ENCODE results near the gene HMGN1.

The HMGN1 gene

DNA sequence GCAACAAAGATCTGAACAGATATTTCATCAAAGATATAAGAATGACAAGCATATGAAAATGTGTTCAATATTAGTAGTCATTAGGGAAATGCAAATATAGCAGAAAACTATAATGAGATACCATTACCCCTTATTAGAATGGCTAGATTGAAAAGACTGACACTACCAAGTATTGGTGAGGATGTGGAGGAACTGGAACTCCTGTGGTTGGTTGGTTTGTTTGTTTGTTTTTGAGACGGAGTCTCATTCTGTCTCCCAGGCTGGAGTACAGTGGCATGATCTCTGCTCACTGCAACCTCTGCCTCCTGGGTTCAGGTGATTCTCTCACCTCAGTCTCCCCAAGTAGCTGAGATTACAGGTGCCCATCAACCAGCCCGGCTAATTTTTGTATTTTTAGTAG, 18.9 kb upstream of the HMGN1 start:
- no peak for DNase-seq (ENCODE audit: low read depth)

DNA sequence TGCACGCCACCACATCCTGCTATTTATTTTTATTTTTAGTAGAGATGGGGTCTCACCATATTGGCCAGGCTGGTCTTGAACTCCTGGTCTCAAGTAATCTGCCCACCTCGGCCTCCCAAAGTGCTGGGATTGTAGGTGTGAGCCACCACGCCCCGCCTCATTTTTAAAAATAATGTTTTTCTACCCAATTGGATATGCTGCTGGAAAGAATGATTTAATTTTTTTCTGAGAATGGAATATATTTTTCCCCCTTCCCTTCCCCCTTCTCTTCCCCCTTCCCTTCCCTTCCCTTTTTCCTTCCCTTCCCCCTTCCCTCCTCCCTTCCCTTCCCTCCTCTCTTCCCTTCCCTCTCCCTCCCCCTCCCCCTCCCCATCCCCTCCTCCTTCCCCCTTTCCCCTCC, 17.7 kb upstream of the HMGN1 start:
- DNase-seq (ENCODE audit: low read depth), result no peak

- DNase-seq (ENCODE audit: low read depth), result peak; percentile 17
These were observed 16.1 kb upstream of the HMGN1 start for GRCh38 chr21:39364949-39365348.

DNA sequence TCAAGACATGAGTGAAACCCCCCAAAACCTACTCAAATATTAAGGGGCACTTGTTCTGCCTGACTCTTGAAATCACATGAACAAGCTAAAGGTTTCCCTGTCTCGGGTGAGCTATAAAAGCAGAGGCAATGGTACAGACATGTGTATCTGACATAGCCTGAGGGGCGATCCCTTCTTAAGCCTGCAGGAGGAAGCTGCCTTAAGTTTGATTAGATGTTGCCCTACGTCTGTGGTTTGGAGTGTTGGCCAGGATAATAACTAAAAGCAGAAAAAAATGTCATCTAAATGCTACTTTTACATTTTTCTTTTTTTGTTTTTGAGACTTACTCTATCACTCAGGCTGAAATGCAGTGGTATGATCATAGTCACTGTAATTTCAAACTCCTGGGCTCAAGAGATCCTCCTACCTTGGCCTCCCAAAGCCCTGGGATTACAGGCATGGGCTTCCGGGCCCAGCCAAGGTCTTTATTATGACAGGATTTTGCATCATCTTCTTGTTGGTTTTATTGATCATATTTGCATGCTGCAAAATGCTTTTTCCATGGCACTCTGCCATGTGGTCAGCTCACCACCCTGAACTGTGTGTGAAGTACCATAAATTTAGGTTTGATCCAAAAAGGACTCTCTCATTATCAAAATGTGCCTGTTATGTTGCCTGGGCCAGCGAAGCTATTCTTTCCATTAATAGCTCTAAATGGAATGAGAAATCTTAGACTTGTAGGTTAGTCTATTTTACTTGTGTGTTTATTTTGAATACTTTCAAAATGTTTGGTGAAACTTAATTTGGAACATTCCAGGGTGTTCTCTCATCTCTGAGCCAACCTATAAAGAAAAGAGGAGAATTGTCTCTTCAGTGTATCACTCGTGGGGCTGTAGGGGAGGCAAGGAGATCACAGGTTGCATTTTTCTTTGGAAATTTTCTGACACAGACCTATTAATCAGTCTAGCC, 15.0 kb upstream of the HMGN1 start:
- DNase-seq (ENCODE audit: low read depth), result peak; percentile 74

GRCh38 chr21:39362733-39363132, 13.8 kb upstream of the HMGN1 start:
- DNase-seq (ENCODE audit: low read depth), result no peak

DNA sequence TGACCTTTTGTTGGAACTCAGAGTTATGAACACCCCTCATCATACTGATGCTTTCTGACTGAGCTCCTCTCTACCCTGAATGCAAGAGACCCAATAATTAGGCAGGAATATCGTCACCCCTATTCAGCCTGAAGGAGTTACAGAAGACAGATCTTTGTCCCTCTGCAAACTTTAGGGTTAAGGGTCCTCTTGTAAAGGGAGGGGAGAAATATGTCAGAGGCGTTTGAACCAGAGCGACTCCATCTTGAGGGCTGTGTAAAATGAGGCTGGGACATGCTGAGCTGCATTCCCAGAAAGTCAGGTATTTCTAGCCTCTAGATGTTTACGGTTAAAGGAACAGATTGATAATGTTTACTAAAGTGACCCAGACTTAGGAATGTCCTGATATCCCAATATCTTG, 10.5 kb upstream of the HMGN1 start:
- no peak for DNase-seq (ENCODE audit: low read depth)

DNA sequence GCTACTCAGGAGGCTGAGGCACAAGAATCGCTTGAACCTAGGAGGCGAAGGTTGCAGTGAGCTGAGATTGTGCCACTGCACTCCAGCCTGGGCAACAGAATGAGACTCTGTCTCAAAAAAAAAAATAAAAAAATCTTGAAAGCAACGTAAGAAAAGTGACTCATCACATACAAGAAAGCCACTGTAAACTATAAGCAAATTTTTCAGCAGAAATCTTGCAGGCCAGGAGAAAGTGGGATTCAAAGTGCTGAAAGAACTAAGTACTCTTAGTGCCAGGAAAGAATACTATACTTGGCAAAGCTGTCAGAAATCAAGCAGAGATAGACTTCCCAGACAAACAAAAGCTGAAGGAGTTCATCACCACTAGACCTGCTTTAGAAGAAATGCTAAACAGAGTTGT, 4.4 kb upstream of the HMGN1 start:
- DNase-seq (ENCODE audit: low read depth), result peak; percentile 45

DNA sequence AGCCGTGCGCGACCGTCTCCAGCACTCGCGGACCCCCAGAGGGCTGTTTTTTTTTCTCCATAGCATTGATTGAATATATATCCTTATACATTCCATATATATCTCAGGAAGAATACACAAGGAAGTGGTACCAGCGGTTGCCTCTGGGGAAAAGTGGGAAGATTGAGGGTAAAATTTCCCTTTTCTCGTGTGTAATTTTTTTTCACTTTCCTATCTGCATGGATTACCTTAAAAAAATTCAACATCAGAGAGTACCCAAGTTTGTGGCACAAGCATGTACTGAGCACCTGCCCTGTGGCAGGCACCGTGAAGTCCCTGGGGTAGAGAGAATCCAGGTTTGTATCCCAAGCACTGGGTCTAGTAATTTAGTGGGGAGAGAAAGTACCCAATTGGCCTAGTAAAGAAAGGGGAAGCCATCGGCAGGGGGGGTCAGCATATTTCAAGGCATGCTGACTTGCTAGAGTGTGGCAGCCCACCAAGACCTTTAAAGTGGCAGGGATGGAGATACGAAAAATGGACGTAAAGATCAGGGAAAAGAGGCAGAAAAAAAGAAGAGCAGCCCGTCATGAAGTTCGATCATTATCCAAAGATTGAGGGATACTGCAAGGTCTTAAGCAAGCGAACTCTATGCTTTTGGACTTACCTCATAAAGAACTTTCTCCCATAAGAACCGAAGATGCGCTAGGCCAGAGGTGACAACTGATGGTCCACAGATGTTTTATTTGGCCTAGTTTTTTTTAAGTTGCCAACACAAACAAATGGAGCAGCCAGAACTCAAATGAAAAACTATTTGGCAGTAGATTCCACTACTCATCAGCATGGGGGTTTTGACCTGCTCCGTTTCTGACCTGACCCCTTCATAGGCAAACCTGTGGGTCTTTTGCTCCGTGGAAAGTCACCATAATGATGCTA, 1.5 kb upstream of the HMGN1 start:
- no peak for DNase-seq (ENCODE audit: low read depth)

DNA sequence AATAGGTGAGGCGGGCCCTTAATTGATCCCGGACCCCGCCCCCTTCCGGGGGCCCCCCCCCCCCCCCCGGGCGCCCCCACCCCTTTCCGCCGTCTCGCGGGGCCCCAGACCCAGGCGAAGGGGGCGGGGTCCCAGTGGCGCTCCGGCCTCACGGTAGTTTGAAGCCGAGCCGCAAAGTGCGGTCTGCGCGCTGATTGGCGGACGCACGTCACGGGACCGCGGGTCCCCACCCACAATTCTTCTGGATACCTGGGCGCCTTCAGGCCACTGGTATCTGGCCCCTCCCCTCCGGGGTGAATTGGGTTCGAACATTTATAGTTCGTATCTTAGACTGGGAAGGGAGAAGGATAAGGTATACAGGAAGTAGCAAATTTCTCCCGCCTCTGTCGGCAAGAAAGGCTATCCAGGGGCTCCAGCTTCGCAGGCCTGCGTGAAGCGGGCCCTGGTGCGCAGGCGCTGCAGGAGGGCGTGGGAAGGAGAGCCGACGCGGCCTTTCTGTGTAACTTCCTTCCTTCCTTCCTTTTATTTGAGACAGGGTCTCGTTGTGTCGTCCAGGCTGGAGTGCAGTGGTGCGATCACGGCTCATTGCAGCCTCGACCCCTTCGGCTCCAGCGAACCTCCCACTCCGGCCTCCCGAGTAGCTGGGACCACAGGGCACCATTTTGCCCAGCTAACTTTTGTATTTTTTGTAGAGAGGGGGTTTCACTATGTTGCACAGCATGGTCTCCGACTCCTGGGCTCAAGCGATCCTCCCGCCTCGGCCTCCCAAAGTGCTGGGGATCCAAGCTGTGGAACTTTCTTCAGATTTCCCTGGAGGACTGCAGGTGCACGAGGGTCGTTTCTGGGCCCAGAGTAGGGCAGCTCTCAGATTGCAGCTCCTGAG, 564 bp upstream of the HMGN1 start:
- peak; percentile 91 for DNase-seq (ENCODE audit: low read depth)

- DNase-seq (ENCODE audit: low read depth), result no peak
These were observed 891 bp downstream of the HMGN1 start for GRCh38 chr21:39348040-39348354.

GRCh38 chr21:39347537-39347936, 1.4 kb downstream of the HMGN1 start:
- DNase-seq (ENCODE audit: low read depth), result peak; percentile 4

DNA sequence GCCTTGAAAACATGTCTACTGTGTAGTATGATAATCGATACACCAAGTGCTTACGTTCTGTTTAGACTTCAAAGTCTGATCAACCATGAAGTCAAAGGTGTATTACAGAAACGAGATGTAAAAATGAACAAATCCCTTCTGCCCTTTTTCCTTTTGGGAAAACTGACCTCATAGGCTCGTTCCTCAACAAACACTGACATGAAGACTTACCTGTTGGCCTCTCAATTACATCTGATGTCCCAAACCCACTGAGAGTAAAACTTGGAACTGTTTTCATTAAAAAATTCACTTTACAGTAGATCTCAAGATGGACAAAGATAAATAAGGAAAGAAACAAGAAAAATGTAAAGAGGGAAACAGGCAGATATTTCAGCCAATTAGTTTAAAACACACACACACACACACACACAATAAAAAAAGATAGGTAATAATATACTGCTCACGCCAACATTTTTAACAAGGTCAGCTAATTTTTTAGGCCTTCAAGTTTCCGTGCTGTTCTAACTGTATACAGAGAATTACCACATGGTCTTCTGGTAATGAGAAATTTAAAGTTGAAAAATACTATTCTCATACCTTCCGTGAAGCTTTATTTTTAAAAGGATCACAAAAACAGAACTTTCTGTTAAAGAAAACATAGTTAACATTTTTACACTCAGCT, 2.1 kb downstream of the HMGN1 start:
- no peak for DNase-seq (ENCODE audit: low read depth)

GRCh38 chr21:39346206-39346605, 2.7 kb downstream of the HMGN1 start:
- no peak for DNase-seq (ENCODE audit: low read depth)

DNA sequence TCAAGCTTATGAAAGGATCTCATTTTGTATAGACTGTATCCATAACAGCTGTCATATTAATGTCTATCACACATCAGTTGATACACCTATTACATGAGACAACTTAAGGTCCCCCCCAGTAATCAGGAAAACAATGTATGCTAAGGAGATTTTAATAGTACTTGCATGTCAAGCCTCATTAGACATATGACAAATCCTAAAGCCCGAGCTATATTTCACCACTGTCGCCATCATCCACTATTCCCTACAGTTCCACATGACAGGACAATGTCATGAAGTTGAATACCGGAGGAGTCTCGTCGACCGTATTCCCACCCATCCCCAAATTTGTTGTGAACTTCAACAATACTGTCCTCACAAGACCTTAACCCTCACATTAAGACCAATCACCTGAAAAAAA, 3.4 kb downstream of the HMGN1 start:
- no peak for DNase-seq (ENCODE audit: low read depth)

- no peak for DNase-seq (ENCODE audit: low read depth)
These were observed 4.0 kb downstream of the HMGN1 start for GRCh38 chr21:39344848-39345247.

GRCh38 chr21:39341249-39341923, 7.5 kb downstream of the HMGN1 start:
- DNase-seq (ENCODE audit: low read depth), result no peak

DNA sequence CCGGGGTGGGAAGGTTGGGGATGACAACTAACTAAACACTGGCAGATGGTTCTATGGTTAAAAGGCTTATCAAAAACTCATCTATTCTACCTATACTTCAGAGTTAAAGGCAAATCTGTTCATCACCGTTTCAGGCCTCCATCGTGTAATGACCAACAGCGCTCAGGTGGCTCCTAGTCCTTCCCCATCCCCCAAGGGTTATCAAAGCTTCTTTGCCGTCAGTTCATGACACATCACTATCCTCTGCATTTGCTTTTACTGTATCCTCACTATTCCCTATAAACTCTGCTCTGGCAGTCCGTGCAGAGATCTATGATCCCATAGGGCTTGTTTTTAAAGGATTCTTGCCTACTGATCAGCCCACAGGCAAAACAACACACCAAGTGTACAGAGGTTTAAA, 8.2 kb downstream of the HMGN1 start:
- DNase-seq (ENCODE audit: low read depth), result no peak

- DNase-seq (ENCODE audit: low read depth), result no peak
These were observed 9.7 kb downstream of the HMGN1 start for GRCh38 chr21:39339231-39339630.

DNA sequence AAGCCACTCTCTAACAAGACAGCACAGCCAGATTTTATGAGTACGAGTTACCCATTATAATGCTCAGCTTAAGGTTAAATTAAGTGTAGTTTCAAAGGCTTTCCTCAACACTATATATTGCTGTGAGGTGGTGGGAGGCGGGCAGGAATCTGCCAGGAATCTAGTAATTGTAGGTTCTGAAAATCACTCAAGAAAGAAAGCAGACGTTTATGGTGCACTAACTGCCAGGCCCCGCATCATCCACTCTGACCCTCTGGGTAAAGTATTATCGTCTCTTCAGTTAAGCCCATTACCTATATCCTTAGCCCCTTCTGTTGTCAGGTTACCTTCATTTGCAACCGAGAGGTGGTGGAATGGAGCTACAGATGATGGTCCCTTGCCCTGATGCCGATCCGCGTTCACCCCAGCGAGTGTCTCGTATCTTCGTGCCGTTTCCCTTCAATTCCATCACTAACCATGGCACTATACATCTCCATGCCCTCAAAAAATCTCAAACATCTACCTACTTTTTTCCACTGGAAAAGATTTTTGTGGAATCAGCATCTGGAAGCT, 12.4 kb downstream of the HMGN1 start:
- DNase-seq (ENCODE audit: low read depth), result no peak

- no peak for DNase-seq (ENCODE audit: low read depth)
These were observed 14.3 kb downstream of the HMGN1 start for GRCh38 chr21:39334611-39335010.

GRCh38 chr21:39332175-39332574, 16.7 kb downstream of the HMGN1 start:
- no peak for DNase-seq (ENCODE audit: low read depth)

Data from EH (cell line).